ENCODE data around the gene NINJ1. TPM values are rescaled to one million over a fixed set of nuclear protein-coding genes. Genes with fewer than 3 reads are reported as not detected.

NINJ1 gene
- total RNA-seq, 1 experiment from 2014 or later, result 30.5 TPM

- DNase-seq (peak; percentile 35), ATAC-seq (peak; percentile 10)
- Histone ChIP-seq H3F3A (ENCODE audit: low read length, unreplicated experiment) (no peaks in the 10 kb centered on the region), H3K27me3 (ENCODE audit: low read length) (no peaks in the 10 kb centered on the region), H3K9ac (ENCODE audit: low read length) (peak within 1 kb of the TSS; percentile 79), H3K9me2 (replicated peaks; ENCODE audit: low read length) (no peaks in the 10 kb centered on the region), H2AFZ (ENCODE audit: low read length) (peak within 1 kb of the TSS; percentile 86), H3K79me2 (ENCODE audit: low read length) (peaks cover 47% of the 10 kb centered on the region), H4K20me1 (ENCODE audit: low read length) (no peaks in the 10 kb centered on the region), H3K27ac (ENCODE audit: low read length) (peak within 1 kb of the TSS; percentile 75), H3K4me1 (ENCODE audit: insufficient read depth, low read length) (peaks cover 28% of the 10 kb centered on the region), H3K4me2 (ENCODE audit: low read length) (peak within 1 kb of the TSS; percentile 95), H3K9me3 (ENCODE audit: low read length) (no peaks in the 10 kb centered on the region), H3K36me3 (ENCODE audit: low read depth, low read length) (no peaks in the 10 kb centered on the region), H3K4me3 (ENCODE audit: low read length) (peak within 1 kb of the TSS; percentile 91)
- TF ChIP-seq EZH2 (IDR thresholded peaks at IDR 0.05; ENCODE audit: low read length, unreplicated experiment) (no peak), CTCF (conservative IDR thresholded peaks at IDR 0.05; ENCODE audit: low read depth, low read length) (no peak), EZH2phosphoT487 (IDR thresholded peaks at IDR 0.05; ENCODE audit: borderline replicate concordance, low read length) (no peak)
- intact Hi-C loops (cut with micrococcal nuclease), result loop anchor here (2.0 to 10.0 kb wide), 2 partner anchors 93 to 221 kb away; partner anchors contain the start of gene ZNF484
- no TSS peak for BruUV-seq (replicated peaks)
- POLR2A ChIA-PET (ENCODE audit: unreplicated experiment), result no interaction called here
- CTCF ChIA-PET, result interaction anchor here (0.6 kb wide), 1 partner anchor 38 kb away, joined by 4 read pairs; the partner anchor contains the start of gene NINJ1
These were observed 37.8 kb downstream of the NINJ1 start, which contains the start of gene CARD19 for GRCh38 chr9:93096131-93096802. Gene CARD19 (plus strand): TSS chr9:93096217. CDS start chr9:93096346, 129 bp downstream.

DNA sequence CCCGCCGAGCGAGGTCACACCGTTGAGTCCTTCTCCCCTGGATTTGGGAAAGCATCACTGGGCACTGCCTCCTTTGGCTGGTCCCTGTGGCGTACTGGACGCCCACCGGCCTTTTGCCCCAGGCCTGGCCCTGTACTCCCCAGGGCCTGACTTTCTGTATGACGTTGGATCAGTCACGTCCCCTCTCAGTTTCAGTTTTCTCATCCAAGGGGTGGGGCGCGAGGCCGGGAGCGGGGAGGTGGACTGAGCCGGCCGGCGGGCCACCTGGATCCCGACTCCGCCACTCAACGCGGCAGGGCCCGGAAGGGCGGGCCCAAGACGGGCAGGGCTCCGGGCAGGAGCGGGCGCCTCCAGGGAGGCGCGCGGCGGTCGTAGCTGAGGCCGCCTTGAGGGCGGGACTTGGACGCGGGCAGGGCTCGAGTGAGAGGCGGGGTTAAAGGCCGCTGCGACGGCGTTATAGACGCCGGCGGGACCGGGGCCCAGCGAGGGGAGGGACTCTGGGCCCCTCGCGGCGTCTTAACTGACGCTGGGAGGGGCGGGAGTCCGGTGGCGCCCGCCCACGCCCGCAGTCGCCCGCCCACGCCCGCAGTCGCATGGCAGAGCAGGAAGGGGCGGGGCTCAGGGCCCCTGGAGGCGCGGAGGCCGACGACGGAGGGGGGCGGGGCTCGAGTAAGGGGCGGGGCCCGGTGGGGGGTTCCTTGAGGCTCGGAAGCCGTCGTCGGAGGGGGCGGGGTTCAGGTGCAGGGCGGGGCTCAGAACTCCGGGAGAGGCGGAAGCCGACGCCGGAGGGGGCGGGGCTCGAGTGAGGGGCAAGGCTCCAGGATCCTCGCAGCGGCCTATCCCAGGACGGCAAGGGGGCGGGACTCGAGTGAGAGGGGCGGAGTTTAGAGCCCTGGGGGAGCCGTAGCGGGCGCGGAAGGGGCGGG lies 38.6 kb downstream of the NINJ1 start:
- H3K9me3 ChIP-seq (ENCODE audit: low read length), result no peaks in the 10 kb centered on the region
- H2AFZ ChIP-seq (ENCODE audit: low read length), result peak overlapping the region; percentile 85
- peak overlapping the region; percentile 85 for H3K4me2 ChIP-seq (ENCODE audit: low read length)
- no peaks in the 10 kb centered on the region for H3F3A ChIP-seq (ENCODE audit: low read length, unreplicated experiment)
- no peaks in the 10 kb centered on the region for H3K9me2 ChIP-seq (replicated peaks; ENCODE audit: low read length)
- H3K36me3 ChIP-seq (ENCODE audit: low read depth, low read length), result no peaks in the 10 kb centered on the region
- intact Hi-C loops (cut with micrococcal nuclease), result loop anchor here (2.0 to 10.0 kb wide), 2 partner anchors 93 to 221 kb away; partner anchors contain the start of gene ZNF484
- ATAC-seq (peak; percentile 74), DNase-seq (peak; percentile 96)
- BruUV-seq (replicated peaks), result no TSS peak
- TF ChIP-seq EZH2phosphoT487 (IDR thresholded peaks at IDR 0.05; ENCODE audit: borderline replicate concordance, low read length), result no peak
- TF ChIP-seq EZH2 (IDR thresholded peaks at IDR 0.05; ENCODE audit: low read length, unreplicated experiment), result no peak
- no peak for TF ChIP-seq CTCF (conservative IDR thresholded peaks at IDR 0.05; ENCODE audit: low read depth, low read length)
- peaks cover 28% of the 10 kb centered on the region for H3K4me1 ChIP-seq (ENCODE audit: insufficient read depth, low read length)
- ChIA-PET CTCF (interaction anchor here (0.6 kb wide), 1 partner anchor 16 kb away, joined by 3 read pairs; no protein-coding TSS in a partner anchor), POLR2A (ENCODE audit: unreplicated experiment) (interaction anchor here (0.6 kb wide), 1 partner anchor 35 kb away, joined by 5 read pairs; no protein-coding TSS in a partner anchor)
- peaks cover 39% of the 10 kb centered on the region for H3K79me2 ChIP-seq (ENCODE audit: low read length)
- peak overlapping the region; percentile 64 for H3K4me3 ChIP-seq (ENCODE audit: low read length)
- no peaks in the 10 kb centered on the region for H3K27me3 ChIP-seq (ENCODE audit: low read length)
- peak overlapping the region; percentile 75 for H3K27ac ChIP-seq (ENCODE audit: low read length)
- H4K20me1 ChIP-seq (ENCODE audit: low read length), result no peaks in the 10 kb centered on the region
- peak overlapping the region; percentile 76 for H3K9ac ChIP-seq (ENCODE audit: low read length)
